NK-92 (cell line): ENCODE data around the gene PTGER1.
"Not testable (repeated sequence)": the region's sequence is repeated elsewhere in the genome, so short reads cannot be mapped to it uniquely, and the experiment has no call there.

Experiments used
- DNase-seq: peaks from one replicate; lab custom pipeline; 2025; ENCODE audit not compliant: unreplicated experiment; lab: John Stamatoyannopoulos, UW

Gene PTGER1

GRCh38 chr19:14474827-14475226 lies 327 bp downstream of the PTGER1 start:
- no peak for DNase-seq

DNA sequence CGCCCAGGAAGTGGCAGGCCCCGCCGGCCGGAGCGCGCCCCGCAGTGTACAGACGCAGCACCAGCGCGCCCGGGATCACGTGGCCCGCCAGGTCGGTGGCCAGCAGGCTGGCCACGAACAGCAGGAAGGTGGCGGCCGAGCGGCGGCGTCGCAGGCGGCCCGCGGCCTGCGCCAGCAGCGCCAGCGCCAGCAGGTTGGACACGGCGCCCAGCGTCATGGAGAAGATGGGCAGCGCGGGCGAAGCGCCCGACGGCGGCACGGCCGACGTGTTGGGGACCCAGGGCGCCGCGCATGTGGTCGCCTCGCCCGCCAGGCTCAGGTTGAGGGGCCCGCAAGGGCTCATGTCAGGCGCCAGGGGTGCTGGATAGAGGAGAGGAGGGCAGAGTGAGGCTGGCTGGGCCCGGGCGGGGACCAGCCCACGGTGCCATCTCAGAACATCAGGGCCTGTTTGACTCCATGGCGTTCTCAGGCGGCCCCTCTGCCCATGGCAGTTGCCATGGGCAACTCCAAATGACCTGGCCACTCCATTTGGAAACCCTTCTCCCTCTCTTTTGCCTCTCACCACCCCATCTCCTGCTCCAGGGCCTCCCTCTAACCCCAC lies 1.1 kb downstream of the PTGER1 start:
- no peak for DNase-seq

GRCh38 chr19:14473073-14473977 lies 1.8 kb downstream of the PTGER1 start:
- no peak for DNase-seq

DNA sequence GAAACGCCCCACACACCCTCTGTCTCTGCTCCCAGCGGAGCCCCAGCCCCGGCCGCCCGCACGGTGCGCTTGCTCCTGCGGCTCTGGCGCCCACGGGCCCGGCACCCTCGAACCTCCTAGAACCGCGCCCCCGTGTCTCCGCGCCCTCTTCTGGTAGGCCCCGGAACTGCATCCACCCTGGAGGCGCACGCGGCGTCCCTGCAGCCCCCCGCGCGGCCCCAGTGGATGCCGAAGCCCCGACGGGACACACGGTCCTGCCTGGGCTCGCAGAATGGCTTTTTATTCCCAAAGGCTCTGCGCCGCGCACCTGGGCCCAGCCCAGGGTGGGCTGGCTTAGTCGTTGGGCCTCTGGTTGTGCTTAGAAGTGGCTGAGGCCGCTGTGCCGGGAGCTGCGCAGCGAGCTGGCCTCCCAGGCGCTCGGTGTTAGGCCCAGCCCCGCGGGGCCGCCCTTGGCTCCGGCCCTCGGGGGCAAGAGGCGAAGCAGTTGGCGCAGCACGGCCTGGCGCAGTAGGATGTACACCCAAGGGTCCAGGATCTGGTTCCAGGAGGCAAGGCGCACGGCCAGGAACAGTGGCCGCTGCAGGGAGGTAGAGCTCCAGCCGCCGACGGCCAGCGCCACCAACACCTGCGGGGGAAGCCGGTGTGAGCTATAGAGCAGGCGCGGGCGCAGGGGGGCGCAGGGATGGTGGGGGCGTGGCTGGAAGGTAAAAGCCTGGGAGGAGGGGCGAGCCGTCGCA lies 2.8 kb downstream of the PTGER1 start:
- no peak for DNase-seq

DNA sequence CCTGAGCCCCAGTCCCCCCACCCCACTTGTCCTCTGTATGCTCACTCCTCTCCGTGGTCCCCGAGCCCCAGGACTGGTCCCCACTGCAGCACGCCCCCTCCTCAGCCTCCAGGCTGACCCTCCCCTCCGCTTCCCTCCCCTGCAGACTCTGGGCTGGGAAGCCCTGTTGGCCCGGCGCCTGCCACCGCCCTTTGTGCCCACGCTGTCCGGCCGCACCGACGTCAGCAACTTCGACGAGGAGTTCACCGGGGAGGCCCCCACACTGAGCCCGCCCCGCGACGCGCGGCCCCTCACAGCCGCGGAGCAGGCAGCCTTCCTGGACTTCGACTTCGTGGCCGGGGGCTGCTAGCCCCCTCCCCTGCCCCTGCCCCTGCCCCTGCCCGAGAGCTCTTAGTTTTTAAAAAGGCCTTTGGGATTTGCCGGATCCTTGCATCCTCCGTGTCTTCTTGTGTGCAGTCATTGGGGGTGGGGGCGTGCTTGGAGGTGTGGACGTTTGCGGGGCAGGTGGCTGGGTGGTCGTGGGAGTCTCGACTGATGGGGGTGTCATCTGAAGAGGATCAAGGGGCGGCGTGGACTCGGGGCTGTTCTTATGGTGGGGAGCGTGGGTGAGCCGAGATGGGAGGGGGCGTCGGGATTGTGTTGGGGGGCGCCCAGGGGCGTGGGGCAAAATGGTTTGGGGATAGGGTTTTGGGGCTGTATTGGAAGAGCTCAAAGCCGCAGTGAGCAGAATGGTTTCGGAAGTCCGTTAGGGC lies 3.5 kb downstream of the PTGER1 start:
- no peak for DNase-seq

- DNase-seq, result no peak
These were observed 4.9 kb downstream of the PTGER1 start for GRCh38 chr19:14470031-14470876.

DNA sequence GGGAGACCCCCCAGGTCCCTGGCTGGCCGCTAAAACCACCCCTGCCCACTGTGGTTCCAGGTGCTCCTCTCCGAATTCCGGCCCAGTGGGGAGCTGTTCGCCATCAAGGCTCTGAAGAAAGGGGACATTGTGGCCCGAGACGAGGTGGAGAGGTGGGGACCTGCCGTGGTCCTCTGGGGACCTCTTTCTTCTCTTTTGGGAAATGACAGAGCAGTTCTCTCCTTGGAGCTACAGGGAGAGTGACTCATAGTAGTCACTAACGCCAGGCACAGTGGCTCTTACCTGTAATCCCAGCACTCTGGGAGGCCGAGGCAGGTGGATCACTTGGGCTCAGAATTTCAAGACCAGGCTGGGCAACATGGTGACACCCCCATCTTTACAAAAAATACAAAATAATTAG lies 7.3 kb downstream of the PTGER1 start:
- no peak for DNase-seq

GRCh38 chr19:14467391-14467790 lies 7.8 kb downstream of the PTGER1 start:
- no peak for DNase-seq

DNA sequence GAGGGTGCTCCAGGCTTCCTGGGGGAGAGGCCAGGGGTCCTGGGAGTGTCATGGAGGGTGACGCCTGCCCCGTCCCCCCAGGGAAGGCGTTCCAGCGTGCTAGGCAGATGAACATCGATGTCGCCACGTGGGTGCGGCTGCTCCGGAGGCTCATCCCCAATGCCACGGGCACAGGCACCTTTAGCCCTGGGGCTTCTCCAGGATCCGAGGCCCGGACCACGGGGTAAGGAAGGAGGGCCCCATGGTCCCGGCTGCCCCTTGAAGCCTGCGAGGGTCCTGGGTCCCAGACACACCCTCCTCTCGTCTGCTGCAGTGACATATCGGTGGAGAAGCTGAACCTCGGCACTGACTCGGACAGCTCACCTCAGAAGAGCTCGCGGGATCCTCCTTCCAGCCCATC lies 11.4 kb downstream of the PTGER1 start:
- DNase-seq, result no peak

DNA sequence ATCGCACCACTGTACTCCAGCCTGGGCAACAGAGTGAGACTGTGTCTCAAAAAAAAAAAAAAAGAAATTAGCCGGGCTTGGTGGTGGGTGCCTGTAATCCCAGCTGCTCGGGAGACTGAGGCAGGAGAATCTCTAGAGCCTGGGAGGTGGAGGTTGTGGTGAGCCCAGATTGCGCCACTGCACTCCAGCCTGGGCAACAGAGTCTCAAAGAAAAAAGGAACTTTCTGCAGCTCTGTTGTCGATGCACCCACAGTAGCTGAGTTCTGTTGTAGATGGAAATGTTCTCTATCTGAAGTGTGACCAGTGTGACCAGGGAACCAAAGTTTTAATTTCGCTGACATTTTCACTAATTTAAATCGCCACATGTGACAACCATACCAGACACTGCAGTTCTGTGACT lies 12.8 kb downstream of the PTGER1 start:
- not testable (repeated sequence) for DNase-seq

GRCh38 chr19:14460935-14461334 lies 14.2 kb downstream of the PTGER1 start:
- DNase-seq, result no peak

GRCh38 chr19:14459703-14460102 lies 15.5 kb downstream of the PTGER1 start:
- no peak for DNase-seq

GRCh38 chr19:14452303-14452702 lies 22.9 kb downstream of the PTGER1 start:
- not testable (repeated sequence) for DNase-seq

- DNase-seq, result no peak
These were observed 24.3 kb downstream of the PTGER1 start for GRCh38 chr19:14450876-14451275.

DNA sequence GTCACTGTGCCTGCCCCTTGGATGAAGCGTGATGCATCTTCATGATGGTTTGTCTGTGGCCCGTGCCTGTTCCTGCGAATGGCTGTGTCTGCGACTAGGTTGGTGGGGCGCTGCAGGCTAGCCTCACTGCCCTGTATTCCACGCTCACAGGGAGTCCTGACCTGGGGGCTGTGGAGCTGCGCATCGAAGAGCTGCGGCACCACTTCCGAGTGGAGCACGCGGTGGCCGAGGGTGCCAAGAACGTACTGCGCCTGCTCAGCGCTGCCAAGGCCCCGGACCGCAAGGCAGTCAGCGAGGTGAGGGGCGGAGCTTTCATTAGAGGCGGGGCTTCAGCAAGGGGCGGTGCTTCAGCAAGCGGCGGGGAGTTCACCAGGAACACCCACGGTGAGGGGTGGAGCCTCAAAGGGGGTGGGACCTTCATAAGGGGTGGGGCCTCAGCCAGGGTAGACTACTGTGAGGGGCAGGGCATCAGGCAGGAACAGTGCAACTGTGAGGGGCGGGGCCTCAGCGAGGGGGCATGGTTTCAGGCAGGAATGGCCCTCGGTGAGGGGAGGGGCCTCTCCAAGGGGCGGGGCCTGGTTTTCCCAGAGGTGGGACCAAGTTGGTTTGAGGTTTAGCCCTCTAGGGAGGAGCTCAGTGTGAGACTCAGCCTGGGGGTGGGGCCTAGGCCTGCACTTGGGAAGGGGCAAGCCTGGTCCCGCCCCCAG lies 24.8 kb downstream of the PTGER1 start:
- DNase-seq, result no peak

- no peak for DNase-seq
These were observed 25.8 kb downstream of the PTGER1 start for GRCh38 chr19:14449321-14449720.

- DNase-seq, result no peak
These were observed 28.7 kb downstream of the PTGER1 start for GRCh38 chr19:14446336-14447036.

DNA sequence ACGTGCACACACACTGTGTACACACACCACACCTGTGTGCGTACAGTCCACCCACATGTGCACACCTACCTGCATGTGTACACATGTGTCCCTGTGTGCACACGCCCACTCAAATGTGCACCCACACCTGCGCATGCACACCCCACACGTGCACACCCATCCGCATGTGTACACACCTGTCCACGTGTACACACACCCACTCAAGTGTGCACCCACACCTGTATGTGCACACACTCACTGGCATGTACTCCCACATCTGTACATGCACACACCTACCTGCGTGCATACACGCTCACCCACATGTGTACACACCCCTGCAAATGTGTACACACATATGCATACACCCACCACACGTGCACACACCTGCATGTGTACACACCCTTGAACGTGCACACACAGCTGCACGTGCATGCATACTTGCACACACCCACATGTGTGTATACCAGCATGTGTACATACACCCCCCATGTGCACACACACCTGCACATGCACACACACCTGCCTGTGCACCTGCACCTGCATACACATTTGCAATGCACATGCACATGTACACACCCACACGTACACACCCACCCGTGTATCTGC lies 31.4 kb downstream of the PTGER1 start:
- DNase-seq, result no peak
